Stimulated activated CD4-positive, alpha-beta T cell treated with anti-CD3 and anti-CD28 coated beads, Interleukin-15, amount 100 ng/mL, for 48 hours (primary cell): ENCODE data around the gene EXOC3.

Experiments used
- DNase-seq, 2 donors: peaks; one replicate each; pipeline ENCODE4 v3.0.0-alpha.2; 2020; ENCODE audit warnings: low read depth in 2 of 2

EXOC3 gene

DNA sequence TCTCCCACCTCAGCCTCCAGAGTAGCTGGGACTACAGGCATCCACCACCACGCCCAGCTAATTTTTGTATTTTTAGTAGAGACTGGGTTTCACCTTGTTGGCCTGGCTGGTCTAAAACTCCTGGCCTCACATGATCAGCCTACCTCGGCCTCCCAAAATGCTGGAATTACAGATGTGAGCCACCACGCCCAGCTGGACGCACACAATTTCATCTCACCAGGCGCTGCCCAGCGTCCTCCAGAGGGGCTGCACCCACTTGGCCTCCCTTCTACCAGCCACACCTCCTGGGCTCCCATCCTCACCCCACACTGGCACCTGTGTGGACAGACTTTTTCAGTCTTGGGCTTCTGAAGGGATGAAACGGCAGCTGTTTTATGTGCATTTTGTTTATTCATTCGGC lies 3.8 kb upstream of the EXOC3 start:
- no peak for DNase-seq

DNA sequence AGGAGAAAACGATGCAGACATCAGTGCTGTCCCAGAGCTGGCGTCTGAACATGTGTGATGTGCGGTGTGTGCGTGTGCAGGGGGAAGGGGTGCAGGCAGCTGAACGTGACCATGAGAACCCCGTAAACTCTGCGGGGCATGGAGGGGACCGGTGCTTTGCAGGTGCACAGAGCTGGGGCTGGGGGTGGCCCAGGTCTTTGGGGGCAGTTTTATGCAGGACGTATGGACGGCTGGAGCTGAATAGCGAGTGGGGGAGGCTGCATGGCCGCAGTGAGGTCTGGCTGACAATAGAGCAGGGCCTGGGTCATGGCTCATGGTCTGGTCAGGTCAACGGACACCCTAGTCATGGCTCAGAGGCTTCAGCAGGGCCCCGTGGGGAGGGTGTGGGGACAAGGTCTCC lies 3.3 kb upstream of the EXOC3 start:
- no peak for DNase-seq

GRCh38 chr5:440401-441201 lies 2.4 kb upstream of the EXOC3 start:
- DNase-seq = no peak

DNA sequence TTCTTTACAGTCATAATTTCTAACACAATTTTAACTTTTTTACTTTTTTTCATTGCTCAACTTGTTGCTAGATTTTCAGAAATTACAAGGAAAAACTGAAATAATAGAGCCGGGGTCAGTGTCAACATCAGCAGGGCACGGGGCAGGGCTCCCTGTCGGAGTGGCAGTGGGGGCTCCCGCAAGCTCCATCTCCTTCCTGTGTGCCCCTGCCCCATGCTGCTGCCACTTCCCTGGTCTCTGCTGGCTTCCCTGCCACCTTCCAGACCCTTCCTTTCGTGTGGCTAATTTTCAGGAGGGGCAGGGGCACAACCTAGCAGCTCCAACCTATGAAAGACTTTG lies 1.0 kb upstream of the EXOC3 start:
- no peak for DNase-seq

- no peak for DNase-seq
Observed at GRCh38 chr5:443239-444151, 519 bp downstream of the EXOC3 start.

GRCh38 chr5:444226-444625 lies 1.2 kb downstream of the EXOC3 start:
- no peak for DNase-seq

DNA sequence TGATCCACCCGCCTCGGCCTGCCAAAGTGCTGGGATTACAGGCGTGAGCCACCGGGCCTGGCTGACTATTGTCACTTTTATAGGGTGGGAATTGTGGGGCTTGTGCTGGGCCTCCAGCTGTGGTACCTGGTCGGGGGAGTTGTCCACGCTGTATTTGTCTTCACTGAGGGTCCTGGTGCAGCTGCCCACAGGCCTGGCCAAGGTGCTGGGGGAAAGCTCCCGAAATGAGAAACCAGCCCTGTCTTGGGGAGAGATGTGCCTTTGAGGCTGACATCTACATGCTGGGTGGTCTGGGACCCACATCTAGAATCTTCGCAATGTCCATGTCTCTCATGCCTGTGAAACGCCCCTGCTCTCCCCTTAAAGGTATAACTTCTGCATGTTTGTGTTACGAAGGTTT lies 2.6 kb downstream of the EXOC3 start:
- DNase-seq = no peak

DNA sequence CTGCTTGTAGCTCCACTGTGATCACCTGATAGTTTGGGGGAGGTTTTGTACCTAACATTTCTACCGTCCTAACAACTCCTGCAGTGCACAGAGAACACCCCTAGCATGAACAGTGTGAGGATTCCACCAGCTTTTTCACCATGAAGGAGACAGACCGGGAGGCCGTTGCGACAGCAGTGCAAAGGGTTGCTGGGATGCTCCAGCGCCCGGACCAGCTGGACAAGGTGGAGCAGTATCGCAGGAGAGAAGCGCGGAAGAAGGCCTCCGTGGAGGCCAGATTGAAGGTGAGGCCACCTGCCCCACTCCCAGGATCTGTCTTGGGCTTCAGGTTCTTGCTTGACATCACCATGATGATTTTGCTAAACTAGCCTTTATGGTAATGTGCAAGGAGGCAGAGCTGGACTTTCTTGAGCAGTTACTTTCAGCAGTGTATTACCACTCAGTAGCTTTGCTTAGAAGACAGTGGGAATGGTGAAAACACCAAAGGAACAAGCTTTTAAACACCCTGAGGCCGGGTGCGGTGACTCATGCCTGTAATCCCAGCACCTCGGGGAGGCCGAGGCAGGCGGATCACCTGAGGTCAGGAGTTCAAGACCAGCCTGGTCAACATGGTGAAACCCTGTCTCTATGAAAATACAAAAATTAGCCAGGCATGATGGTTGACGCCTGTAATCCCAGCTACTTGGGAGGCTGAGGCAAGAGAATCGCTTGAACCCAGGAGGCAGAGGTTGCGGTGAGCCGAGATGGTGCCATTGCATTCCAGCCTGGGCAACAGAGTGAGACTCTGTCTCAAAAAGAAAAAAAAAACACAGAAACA lies 3.3 kb downstream of the EXOC3 start:
- no peak for DNase-seq

- DNase-seq = no peak
Observed at GRCh38 chr5:446883-447263, 3.9 kb downstream of the EXOC3 start.

- no peak for DNase-seq
Observed at GRCh38 chr5:447501-447900, 4.5 kb downstream of the EXOC3 start.

DNA sequence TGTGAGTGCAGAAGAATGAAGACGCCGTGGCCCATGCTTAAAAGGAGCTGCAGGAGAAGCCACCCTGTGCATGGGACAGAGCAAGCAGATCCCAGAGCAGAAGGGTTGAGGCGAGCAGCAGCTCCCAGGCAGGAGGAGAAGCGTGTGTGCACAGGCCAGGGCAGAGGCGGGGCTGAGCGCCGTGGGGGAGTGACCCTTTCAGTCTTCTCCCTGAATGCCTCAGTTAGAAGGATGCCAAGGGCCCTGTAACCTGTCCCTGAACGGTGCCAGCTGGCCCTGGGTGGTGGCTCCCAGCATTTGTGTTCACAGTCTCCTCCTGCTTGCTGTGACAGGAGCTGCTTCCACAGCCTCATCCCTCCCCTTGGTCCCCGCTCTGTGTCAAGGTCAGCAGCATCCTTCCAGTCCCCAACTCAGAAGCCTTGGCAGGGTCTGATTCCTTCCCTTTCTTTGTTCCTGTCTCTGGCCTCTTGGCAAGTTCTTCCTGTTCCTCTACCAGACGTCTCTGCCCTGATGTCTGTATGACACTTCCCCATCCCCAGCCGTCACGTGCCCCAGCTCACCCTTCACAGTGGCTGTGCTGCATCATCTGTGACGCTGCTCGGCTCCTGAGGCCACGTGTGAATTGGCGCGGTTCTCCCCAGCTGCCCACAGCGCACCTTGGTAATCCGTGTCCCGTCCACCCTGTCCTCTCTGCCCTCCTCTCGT lies 5.2 kb downstream of the EXOC3 start:
- DNase-seq = no peak

DNA sequence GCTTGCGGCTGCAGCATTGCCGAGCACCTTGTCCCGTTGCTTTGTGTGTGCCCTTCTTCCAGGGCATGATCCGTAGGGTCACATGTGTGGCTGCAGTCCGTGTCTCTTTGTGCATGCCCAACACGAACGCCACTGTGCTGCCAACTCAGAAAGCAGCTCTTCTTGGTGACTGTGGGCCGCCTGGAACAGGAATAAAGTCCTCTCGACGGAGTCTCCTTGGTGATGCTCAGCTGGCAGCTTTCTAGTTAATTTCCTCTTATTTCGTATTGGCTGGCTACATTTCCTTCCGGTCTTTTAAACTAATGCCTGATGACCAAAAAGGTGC lies 5.8 kb downstream of the EXOC3 start:
- no peak for DNase-seq

- no peak for DNase-seq
Observed at GRCh38 chr5:449151-449550, 6.2 kb downstream of the EXOC3 start.

GRCh38 chr5:451587-452458 lies 8.8 kb downstream of the EXOC3 start:
- DNase-seq = no peak

DNA sequence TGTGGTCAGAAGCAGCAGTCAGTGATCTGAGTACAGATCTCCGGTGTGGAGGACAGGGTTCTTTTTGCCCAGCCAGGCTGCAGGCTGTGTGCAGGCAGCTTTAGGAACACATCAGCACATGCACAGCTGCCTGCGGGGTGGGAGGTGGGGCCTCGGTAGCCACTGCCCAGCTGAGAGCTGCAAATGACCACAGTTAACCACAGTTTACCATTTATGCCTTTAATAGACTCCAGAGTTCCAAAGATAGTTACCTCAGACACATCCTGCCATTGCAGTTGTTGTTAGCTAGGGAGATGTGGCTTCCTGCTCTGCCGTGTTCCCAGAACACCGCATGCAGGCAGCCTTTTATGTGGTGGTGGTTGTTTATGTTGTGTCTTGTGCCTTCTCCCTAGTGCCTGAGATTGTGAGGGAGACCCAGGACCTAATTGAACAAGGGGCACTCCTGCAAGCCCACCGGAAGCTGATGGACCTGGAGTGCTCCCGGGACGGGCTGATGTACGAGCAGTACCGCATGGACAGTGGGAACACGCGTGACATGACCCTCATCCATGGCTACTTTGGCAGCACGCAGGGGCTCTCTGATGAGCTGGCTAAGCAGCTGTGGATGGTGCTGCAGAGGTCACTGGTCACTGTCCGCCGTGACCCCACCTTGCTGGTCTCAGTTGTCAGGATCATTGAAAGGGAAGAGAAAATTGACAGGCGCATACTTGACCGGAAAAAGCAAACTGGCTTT lies 10.2 kb downstream of the EXOC3 start:
- no peak for DNase-seq

- no peak for DNase-seq
Observed at GRCh38 chr5:453725-454481, 10.9 kb downstream of the EXOC3 start.

GRCh38 chr5:454936-455335 lies 12.0 kb downstream of the EXOC3 start:
- DNase-seq = no peak

DNA sequence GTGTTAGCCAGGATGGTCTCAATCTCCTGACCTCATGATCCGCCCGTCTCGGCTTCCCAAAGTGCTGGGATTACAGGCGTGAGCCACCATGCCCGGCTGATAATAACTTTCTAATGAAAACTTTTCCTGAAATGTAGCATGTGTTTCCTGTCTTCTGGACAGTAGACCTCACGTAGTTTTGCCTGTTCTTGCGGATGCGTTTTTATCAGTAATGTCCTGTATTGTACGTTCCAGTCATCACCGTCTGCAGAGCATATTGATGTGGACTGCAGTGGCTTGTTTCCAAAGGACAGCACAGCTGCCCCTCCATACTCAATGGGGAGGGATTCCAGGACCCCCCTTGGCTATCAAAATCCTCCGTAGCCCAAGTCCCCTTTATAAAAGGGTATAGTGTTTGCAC lies 12.8 kb downstream of the EXOC3 start:
- no peak for DNase-seq
